ENCODE measurements around the gene SPATA6. TPM values are rescaled to one million over a fixed set of nuclear protein-coding genes. Genes with fewer than 3 reads are reported as not detected.
A peak's percentile ranks its signal among the peaks of the same experiment; 100 is the strongest.

Gene SPATA6
- total RNA-seq, 4 donors from 2014 or later: 7.8 to 41.8 (median 16.9) TPM

DNA sequence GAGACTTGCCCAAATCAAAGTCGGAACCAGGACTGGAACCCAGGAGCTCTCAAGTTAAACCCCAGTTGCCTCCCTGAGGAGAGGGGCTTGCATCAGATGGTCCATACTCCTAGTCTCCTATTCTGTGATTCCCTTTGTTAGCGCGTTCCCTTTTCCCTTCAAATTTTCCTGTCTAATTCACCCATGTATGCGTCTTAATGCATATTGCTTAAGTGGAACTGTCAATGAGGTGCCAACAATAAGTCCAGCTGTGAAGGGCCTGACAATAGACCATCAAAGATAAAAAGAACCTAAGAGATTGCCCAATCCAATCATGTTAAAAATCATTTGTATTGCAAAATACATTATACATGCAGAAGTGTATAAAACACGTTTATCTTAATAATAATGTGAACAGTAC, 634 bp upstream of the SPATA6 start:
- TF ChIP-seq, protein P1, sequence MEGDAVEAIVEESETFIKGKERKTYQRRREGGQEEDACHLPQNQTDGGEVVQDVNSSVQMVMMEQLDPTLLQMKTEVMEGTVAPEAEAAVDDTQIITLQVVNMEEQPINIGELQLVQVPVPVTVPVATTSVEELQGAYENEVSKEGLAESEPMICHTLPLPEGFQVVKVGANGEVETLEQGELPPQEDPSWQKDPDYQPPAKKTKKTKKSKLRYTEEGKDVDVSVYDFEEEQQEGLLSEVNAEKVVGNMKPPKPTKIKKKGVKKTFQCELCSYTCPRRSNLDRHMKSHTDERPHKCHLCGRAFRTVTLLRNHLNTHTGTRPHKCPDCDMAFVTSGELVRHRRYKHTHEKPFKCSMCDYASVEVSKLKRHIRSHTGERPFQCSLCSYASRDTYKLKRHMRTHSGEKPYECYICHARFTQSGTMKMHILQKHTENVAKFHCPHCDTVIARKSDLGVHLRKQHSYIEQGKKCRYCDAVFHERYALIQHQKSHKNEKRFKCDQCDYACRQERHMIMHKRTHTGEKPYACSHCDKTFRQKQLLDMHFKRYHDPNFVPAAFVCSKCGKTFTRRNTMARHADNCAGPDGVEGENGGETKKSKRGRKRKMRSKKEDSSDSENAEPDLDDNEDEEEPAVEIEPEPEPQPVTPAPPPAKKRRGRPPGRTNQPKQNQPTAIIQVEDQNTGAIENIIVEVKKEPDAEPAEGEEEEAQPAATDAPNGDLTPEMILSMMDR (IDR thresholded peaks at IDR 0.05): no peak
- ATAC-seq (ENCODE audit: low FRiP score) (no peak), DNase-seq (ENCODE audit: low spot score) (no peak)

DNA sequence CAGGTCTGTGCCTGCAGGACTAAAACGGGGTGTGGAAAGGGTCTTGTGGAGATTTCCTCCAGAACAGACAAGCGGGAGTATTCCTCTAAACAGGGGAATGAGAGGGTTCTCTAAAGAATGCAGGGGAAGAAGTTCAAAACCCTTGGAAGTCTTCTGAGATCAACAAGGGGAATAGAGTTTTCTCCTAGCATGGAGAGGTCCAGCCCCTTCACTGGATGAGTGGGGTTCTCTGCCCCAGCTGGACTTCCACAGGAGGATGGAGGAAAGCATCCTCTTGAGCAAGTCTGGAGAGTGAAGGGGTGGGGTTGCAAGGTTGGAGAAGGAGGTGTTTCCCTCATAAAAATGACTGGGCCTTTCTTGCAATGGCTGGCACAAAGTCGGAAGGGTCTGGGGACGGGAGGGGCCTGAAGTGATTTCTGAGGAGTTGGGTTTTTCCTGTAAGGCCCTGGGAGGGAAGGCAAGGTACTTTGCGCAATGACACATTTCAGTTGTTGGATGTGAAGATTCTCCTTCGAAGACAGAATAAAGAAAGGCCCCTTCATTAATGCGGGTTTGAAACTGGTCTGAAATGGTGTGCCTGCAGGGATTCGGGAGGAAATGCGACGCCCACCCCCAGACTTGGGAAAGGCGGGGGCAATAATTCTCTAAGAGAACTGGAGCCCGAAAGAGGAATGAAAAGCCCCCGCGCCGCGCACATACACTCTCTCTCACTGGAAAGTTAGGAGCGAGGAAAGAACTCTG, 884 bp downstream of the SPATA6 start:
- DNase-seq (ENCODE audit: low spot score) (no peak), ATAC-seq (ENCODE audit: low FRiP score) (no peak)
- TF ChIP-seq, protein P1 (IDR thresholded peaks at IDR 0.05): no peak

DNA sequence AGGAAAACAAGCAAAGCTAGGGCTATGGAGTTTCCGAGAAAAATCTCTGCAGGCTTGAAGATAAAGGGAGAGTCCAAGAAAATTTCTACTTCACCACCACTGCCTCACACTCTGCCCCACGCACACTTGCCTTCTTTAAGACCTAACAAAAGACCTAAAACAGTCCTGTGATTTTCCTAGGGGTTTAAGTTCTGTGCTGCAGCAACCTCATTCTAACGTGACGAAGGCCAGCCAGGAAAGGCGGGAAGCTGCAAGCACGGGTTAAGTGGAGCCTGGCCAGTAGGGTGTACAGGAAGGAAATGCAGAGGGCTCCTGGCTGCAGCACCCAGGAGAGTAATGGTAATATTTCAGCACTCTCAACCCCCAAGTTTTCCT, 1.5 kb downstream of the SPATA6 start:
- ATAC-seq (ENCODE audit: low FRiP score): no peak
- TF ChIP-seq, protein P1 (IDR thresholded peaks at IDR 0.05): no peak

DNA sequence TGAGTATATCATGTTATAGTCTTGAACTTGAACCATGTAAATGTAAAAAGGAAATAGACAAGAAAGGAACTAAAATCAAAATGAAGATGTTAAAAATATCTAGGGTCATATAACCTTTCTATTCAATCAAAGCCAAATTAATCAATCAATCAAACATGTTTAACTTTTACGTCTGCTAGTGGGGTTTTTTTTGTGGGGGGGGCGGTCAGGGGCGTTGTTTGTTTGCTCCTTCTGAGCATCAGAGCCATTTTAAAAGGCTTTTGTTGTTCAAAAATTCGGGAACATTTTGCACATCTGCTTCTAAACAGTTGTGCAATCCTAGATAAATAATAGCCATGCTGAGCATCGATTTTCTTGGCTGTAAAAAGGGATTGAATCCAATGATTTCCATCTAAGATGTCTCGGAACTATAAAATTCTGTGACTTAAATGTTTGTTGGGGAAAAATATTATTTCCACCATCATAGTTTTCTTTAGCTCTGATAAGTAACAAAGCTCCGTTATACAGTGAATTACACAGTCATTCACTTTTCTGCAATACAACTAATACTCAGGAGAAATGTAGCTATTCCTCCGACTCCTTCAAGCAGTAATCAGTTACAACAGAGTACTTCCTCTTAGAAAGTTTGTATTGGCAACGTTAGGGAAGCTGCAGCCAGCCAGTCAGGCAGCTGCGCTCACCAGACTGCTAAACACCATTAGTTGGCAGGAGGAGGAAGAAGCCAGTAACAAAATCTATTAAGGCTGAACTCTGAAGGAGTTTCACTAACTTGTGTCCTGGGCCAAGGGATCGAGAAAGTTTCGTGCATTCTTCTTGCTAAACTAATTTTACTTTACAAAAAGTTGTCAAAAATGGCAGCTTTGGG, 2.2 kb downstream of the SPATA6 start:
- DNase-seq (ENCODE audit: low spot score): no peak
- TF ChIP-seq, protein P1 (IDR thresholded peaks at IDR 0.05): no peak
- ATAC-seq (ENCODE audit: low FRiP score): peak; percentile 41

More for the DNA sequence above, 1.5 kb downstream of the SPATA6 start:
- no peak for DNase-seq (ENCODE audit: low spot score)

DNA sequence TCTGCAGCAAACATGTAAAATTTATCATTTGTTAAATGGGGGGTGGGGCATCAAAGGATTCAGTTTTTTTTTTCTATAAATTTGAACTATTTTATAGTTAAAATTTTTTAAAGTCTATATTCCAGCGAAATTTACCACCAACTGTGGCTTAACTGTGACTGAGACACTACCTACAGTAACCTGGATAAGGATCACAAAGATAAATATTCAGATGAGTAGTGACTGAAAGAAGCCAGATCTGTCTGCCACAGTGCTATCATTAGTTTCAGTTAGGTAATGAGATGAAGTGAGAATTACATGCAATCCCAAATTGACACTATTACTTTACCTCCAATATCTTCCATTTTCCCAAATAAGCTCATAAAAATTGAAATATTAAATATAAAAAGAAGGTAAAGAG, 5.4 kb downstream of the SPATA6 start:
- TF ChIP-seq, protein P1 (IDR thresholded peaks at IDR 0.05): no peak

DNA sequence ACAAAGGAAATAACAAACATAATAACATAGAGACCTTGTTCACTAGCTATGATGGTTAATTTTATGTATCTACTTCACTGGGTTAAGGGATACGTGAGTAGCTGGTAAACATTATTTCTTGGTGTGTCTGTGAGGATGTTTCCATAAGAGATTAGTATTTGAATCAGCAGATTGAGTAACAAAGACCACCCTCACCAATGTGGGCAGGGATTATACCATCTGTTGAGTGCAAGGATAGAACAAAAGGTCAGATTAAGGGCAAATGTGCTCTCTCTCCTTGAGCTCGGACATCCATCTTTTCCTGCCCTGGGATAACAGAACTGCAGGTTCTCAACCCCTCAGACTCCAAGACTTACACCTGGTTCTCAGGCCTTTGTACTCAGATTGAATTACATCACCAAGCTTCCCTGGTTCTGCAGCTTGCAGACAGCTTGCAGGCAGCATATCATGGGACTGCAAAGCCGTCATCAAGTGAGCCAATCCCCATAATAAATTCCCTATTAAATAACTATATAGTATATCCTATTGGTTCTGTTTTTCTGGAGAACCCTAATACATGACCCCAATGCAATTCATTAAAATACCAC, 9.2 kb downstream of the SPATA6 start:
- TF ChIP-seq, protein P1 (IDR thresholded peaks at IDR 0.05): no peak
- no peak for ATAC-seq (ENCODE audit: low FRiP score)

More for the DNA sequence above, 5.4 kb downstream of the SPATA6 start:
- DNase-seq (ENCODE audit: low spot score) (no peak), ATAC-seq (ENCODE audit: low FRiP score) (no peak)

More for the DNA sequence above, 9.2 kb downstream of the SPATA6 start:
- no peak for DNase-seq (ENCODE audit: low spot score)
